ENCODE data around the gene PACSIN1.

GRCh38 chr6:34555007-34555322, 89.1 kb downstream of the PACSIN1 start:
- TF ChIP-seq CTCF (IDR thresholded peaks at IDR 0.05; ENCODE audit: insufficient read depth, low read length, poor library complexity, severe bottlenecking), result no peak
- TF ChIP-seq EZH2phosphoT487 (conservative IDR thresholded peaks at IDR 0.05; ENCODE audit: low read length), result no peak

All from SU-DHL-6 (cell line).